GM13977 (cell line): ENCODE results near the gene KLHL7.

ENCODE experiments used
- DNase-seq: peaks from one replicate; pipeline ENCODE4 v3.0.0; 2012; ENCODE audit warnings: low spot score
- in situ Hi-C: fragments of 300-500 bp; cut with MboI; formaldehyde crosslinking; loops from one replicate; pipeline ENCODE4 v1.12.0; 2022; ENCODE audit warnings: low sequenced_read_pairs, low pct_unique_long_range_greater_than_20kb, mixed read lengths, inconsistent platforms; ENCODE audit not compliant: unreplicated experiment
- TF ChIP-seq, protein P1 (sequence below): IDR thresholded peaks from 2 replicates; pipeline ENCODE4 v1.5.1; 2012; ENCODE audit warnings: mild to moderate bottlenecking, control low read depth; ENCODE audit not compliant: insufficient read depth; ENCODE audit errors: extremely low read depth, missing control alignments

KLHL7 gene

DNA sequence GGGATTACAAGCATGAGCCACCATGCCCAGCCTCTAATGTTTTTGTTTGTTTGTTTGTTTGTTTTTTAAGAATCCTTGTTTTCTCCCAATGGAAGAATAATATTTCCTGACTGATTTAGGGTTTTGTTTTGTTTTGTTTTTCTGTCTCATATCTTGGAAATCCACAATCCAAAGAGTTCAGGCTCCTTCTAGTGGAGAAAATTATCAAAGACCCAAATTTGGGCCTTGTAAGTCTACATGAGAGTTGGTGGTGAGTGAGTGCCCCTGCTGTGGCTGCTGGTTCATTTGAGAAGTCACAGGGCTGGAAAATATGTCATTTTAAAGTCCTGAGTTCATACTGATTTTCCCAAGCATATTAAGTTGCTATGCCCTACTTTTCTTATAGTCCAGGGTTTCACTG lies 33.5 kb upstream of the KLHL7 start:
- in situ Hi-C loops: loop anchor here (25.0 kb wide), 1 partner anchor 335 kb away; the partner anchor contains the start of gene IL6
- TF ChIP-seq, protein P1, sequence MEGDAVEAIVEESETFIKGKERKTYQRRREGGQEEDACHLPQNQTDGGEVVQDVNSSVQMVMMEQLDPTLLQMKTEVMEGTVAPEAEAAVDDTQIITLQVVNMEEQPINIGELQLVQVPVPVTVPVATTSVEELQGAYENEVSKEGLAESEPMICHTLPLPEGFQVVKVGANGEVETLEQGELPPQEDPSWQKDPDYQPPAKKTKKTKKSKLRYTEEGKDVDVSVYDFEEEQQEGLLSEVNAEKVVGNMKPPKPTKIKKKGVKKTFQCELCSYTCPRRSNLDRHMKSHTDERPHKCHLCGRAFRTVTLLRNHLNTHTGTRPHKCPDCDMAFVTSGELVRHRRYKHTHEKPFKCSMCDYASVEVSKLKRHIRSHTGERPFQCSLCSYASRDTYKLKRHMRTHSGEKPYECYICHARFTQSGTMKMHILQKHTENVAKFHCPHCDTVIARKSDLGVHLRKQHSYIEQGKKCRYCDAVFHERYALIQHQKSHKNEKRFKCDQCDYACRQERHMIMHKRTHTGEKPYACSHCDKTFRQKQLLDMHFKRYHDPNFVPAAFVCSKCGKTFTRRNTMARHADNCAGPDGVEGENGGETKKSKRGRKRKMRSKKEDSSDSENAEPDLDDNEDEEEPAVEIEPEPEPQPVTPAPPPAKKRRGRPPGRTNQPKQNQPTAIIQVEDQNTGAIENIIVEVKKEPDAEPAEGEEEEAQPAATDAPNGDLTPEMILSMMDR: no peak
- no peak for DNase-seq

- in situ Hi-C loops: loop anchor here (25.0 kb wide), 1 partner anchor 336 kb away; the partner anchor contains the start of gene IL6
- TF ChIP-seq, protein P1: no peak
- no peak for DNase-seq
Observed at GRCh38 chr7:23072922-23073321, 32.7 kb upstream of the KLHL7 start.

GRCh38 chr7:23074443-23075261 lies 30.9 kb upstream of the KLHL7 start:
- in situ Hi-C loops: loop anchor here (25.0 kb wide), 1 partner anchor 337 kb away; the partner anchor contains the start of gene IL6
- TF ChIP-seq, protein P1: no peak
- no peak for DNase-seq

GRCh38 chr7:23075571-23075970 lies 30.0 kb upstream of the KLHL7 start:
- no peak for DNase-seq
- TF ChIP-seq, protein P1: no peak
- in situ Hi-C loops: no loop called here

DNA sequence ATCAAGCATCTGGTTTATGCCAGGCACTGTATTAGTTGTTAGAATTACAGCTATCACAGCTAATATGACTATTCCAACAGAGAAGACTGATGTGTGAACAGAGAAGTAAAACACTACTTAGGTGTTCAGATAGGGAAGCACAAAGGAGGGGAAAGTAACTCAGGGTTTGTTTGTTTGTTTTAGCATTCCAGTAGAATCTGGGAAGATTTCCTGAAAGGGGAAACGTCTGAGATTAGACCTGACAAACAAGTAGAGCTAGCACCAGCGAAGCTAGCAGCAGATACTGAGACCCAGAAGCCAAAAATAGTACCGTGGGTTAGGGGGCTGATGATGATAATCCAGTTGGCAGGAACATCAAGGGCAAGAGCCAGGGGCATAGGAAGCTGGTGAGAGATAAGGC lies 28.8 kb upstream of the KLHL7 start:
- in situ Hi-C loops: no loop called here
- TF ChIP-seq, protein P1: no peak
- DNase-seq: no peak

- in situ Hi-C loops: no loop called here
- TF ChIP-seq, protein P1: no peak
- no peak for DNase-seq
Observed at GRCh38 chr7:23093111-23093510, 12.5 kb upstream of the KLHL7 start.
